Spleen (tissue), 7 donors: ENCODE results near the gene COBL.

Source experiments
- CTCF ChIP-seq, 11 experiments: fragments of 200-600 bp in 7 of 11; fragments of 450-650 bp in 4 of 11; sonication (generic) in 4 of 11; IDR thresholded peaks in 8 of 11; conservative IDR thresholded peaks in 3 of 11; 1 replicate in 7 of 11; 2 replicates in 4 of 11; pipeline versions ENCODE4 v1.4.0 to v1.8.0; 2016 to 2021; ENCODE audit warnings: antibody characterized with exemption in 11 of 11, inconsistent platforms in 4 of 11, mild to moderate bottlenecking in 1 of 11
- POLR2A ChIP-seq, 3 donors: fragments of 450-650 bp; IDR thresholded peaks; one replicate each; pipeline ENCODE4 v1.5.1; 2017; ENCODE audit warnings: antibody characterized with exemption in 3 of 3, mild to moderate bottlenecking in 1 of 3
- POLR2AphosphoS5 ChIP-seq, 3 donors: sonication (generic); formaldehyde crosslinking; IDR thresholded peaks; one replicate each; pipeline ENCODE4 v1.5.1; 2017; ENCODE audit warnings: antibody characterized with exemption in 3 of 3
- donor health status: DM: no; HTN: no; CAD: no; lungs with moderate emphysema.
- donor health status: DM: no; HTN: no; CAD: no.
- donor health status: DM: no; HTN: no; CAD: no.

GRCh38 chr7:50988465-50988864 is 328.1 kb downstream of the COBL start:
- TF ChIP-seq CTCF (IDR thresholded peaks at IDR 0.05 in 8 of 11, conservative IDR thresholded peaks at IDR 0.05 in 3 of 11) = no peak
- no peak for TF ChIP-seq POLR2AphosphoS5 (IDR thresholded peaks at IDR 0.05)
- no peak for TF ChIP-seq POLR2A (IDR thresholded peaks at IDR 0.05)
